Measurements from ENCODE around the gene EFNA3. TPM values are rescaled to one million over a fixed set of nuclear protein-coding genes. Genes with fewer than 3 reads are reported as not detected.

The EFNA3 gene
- total RNA-seq, 1 experiment from 2014 or later = 23.5 TPM

DNA sequence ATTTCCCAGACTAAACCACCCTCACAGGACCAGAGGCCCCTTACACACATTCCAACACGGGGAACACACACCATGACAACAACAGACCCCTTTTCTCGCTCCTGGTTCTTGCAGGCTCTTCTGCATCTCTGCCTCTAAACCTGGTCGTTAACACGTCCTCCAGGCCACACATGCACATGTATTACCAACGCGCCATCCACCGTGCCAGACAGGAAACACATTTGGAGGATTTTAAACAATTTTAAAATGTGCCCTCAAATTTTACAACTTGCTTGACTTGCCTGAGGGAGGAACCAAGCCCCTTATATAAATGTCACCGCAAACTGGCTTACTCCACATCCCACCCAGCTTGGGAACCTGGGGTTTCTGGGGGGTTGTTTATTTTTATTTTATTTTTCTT lies 32.2 kb downstream of the EFNA3 start:
- H3F3A ChIP-seq (ENCODE audit: low read length, unreplicated experiment) = no peaks in the 10 kb centered on the region
- BruUV-seq (replicated peaks) = no TSS peak
- H3K9me2 ChIP-seq (replicated peaks; ENCODE audit: low read length) = no peaks in the 10 kb centered on the region
- DNase-seq (no peak), ATAC-seq (no peak)
- no peak overlapping the region for H3K4me2 ChIP-seq (ENCODE audit: low read length)
- no peak overlapping the region for H3K27ac ChIP-seq (ENCODE audit: low read length)
- no peaks in the 10 kb centered on the region for H4K20me1 ChIP-seq (ENCODE audit: low read length)
- H3K9me3 ChIP-seq (ENCODE audit: low read length) = no peaks in the 10 kb centered on the region
- no peaks in the 10 kb centered on the region for H3K79me2 ChIP-seq (ENCODE audit: low read length)
- CTCF ChIA-PET = interaction anchor here (0.5 kb wide), 1 partner anchor 14 kb away, joined by 3 read pairs; no protein-coding TSS in a partner anchor
- H2AFZ ChIP-seq (ENCODE audit: low read length) = no peak overlapping the region
- H3K36me3 ChIP-seq (ENCODE audit: low read depth, low read length) = no peaks in the 10 kb centered on the region
- no peaks in the 10 kb centered on the region for H3K4me1 ChIP-seq (ENCODE audit: insufficient read depth, low read length)
- no peak overlapping the region for H3K9ac ChIP-seq (ENCODE audit: low read length)
- POLR2A ChIA-PET (ENCODE audit: unreplicated experiment) = no interaction called here
- H3K4me3 ChIP-seq (ENCODE audit: low read length) = no peak overlapping the region
- no peaks in the 10 kb centered on the region for H3K27me3 ChIP-seq (ENCODE audit: low read length)
- intact Hi-C loops (cut with micrococcal nuclease) = no loop called here
- no peak for TF ChIP-seq EZH2 (IDR thresholded peaks at IDR 0.05; ENCODE audit: low read length, unreplicated experiment)
- TF ChIP-seq, protein P1, sequence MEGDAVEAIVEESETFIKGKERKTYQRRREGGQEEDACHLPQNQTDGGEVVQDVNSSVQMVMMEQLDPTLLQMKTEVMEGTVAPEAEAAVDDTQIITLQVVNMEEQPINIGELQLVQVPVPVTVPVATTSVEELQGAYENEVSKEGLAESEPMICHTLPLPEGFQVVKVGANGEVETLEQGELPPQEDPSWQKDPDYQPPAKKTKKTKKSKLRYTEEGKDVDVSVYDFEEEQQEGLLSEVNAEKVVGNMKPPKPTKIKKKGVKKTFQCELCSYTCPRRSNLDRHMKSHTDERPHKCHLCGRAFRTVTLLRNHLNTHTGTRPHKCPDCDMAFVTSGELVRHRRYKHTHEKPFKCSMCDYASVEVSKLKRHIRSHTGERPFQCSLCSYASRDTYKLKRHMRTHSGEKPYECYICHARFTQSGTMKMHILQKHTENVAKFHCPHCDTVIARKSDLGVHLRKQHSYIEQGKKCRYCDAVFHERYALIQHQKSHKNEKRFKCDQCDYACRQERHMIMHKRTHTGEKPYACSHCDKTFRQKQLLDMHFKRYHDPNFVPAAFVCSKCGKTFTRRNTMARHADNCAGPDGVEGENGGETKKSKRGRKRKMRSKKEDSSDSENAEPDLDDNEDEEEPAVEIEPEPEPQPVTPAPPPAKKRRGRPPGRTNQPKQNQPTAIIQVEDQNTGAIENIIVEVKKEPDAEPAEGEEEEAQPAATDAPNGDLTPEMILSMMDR (conservative IDR thresholded peaks at IDR 0.05; ENCODE audit: low read depth, low read length) = no peak
- TF ChIP-seq EZH2phosphoT487 (IDR thresholded peaks at IDR 0.05; ENCODE audit: borderline replicate concordance, low read length) = no peak

DNA sequence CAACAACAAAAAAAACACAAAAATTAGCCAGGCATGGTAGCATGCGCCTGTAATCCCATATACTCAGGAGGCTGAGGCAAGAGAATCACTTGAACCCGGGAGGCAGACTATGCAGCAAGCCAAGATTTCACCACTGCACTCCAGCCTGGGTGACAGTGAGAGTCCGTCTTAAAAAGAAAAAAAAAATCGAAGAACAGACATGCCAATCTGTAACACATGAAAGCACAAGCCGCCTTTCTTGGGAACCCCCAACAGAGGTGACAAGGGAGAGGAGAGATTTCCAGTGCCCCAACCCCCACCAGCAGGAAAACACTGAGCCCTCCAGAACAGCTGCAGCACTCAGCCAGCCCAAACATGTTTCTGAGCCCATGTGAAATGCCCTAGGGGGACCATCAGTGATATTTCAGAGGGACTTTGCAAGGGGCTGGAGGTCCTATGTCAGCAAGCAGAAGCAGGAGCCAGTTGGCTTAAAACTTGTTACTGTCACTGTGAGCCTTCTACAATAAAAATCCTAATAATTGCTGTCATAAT lies 34.9 kb downstream of the EFNA3 start:
- POLR2A ChIA-PET (ENCODE audit: unreplicated experiment) = no interaction called here
- Histone ChIP-seq H3K27ac (ENCODE audit: low read length) (no peak overlapping the region), H3K36me3 (ENCODE audit: low read depth, low read length) (no peaks in the 10 kb centered on the region), H3K4me3 (ENCODE audit: low read length) (no peak overlapping the region), H3K9me2 (replicated peaks; ENCODE audit: low read length) (no peaks in the 10 kb centered on the region), H4K20me1 (ENCODE audit: low read length) (no peaks in the 10 kb centered on the region), H3F3A (ENCODE audit: low read length, unreplicated experiment) (no peaks in the 10 kb centered on the region), H3K79me2 (ENCODE audit: low read length) (no peaks in the 10 kb centered on the region), H2AFZ (ENCODE audit: low read length) (no peak overlapping the region), H3K9me3 (ENCODE audit: low read length) (no peaks in the 10 kb centered on the region), H3K4me1 (ENCODE audit: insufficient read depth, low read length) (0 out of 2 replicates have a peak, but pooled peaks cover 4% of the 10 kb centered on the region), H3K27me3 (ENCODE audit: low read length) (no peaks in the 10 kb centered on the region), H3K4me2 (ENCODE audit: low read length) (no peak overlapping the region), H3K9ac (ENCODE audit: low read length) (no peak overlapping the region)
- TF ChIP-seq EZH2phosphoT487 (IDR thresholded peaks at IDR 0.05; ENCODE audit: borderline replicate concordance, low read length) (no peak), EZH2 (IDR thresholded peaks at IDR 0.05; ENCODE audit: low read length, unreplicated experiment) (no peak)
- TF ChIP-seq, protein P1 (conservative IDR thresholded peaks at IDR 0.05; ENCODE audit: low read depth, low read length) = no peak
- CTCF ChIA-PET = no interaction called here
- BruUV-seq (replicated peaks) = no TSS peak
- ATAC-seq (no peak), DNase-seq (no peak)
- intact Hi-C loops (cut with micrococcal nuclease) = no loop called here

DNA sequence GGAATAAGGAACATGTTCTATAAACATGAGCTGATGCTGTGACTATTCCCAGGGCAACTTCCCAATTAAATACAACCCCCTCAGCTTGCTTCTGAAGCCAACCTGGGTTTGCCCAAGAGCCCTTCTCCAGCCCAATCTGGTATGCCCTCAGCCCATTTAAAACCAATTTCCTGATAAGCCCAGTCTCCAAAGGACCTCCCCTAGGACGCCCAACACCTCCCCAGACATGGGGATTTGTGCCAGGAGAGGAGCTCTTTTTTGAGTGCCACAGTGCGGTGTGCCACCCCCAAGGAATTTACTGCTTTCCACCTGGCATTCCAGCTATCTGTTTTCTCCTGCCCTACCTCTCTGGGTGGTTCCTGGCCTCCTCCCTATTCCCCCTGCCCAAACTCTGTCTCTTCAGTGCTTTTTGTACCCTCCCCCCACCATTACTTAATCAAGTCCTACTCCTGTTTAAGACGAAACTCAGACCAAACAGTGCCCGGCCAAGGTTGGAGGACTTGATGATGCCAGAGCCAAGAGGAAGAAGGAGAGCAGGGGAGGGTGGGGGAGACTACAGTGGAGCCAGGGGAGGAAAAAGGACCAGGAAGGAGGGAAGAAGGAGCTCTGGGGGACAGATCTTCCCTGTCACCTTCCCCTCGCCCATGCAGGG lies 37.6 kb downstream of the EFNA3 start:
- ATAC-seq (no peak), DNase-seq (no peak)
- Histone ChIP-seq H3K4me1 (ENCODE audit: insufficient read depth, low read length) (0 out of 2 replicates have a peak, but pooled peaks cover 4% of the 10 kb centered on the region), H3K79me2 (ENCODE audit: low read length) (no peaks in the 10 kb centered on the region), H4K20me1 (ENCODE audit: low read length) (no peaks in the 10 kb centered on the region), H3K27me3 (ENCODE audit: low read length) (no peaks in the 10 kb centered on the region), H3K36me3 (ENCODE audit: low read depth, low read length) (no peaks in the 10 kb centered on the region), H3K9me2 (replicated peaks; ENCODE audit: low read length) (no peaks in the 10 kb centered on the region), H3F3A (ENCODE audit: low read length, unreplicated experiment) (no peaks in the 10 kb centered on the region), H3K27ac (ENCODE audit: low read length) (no peak overlapping the region), H3K4me3 (ENCODE audit: low read length) (no peak overlapping the region), H3K9me3 (ENCODE audit: low read length) (no peaks in the 10 kb centered on the region), H3K9ac (ENCODE audit: low read length) (no peak overlapping the region), H3K4me2 (ENCODE audit: low read length) (no peak overlapping the region), H2AFZ (ENCODE audit: low read length) (no peak overlapping the region)
- intact Hi-C loops (cut with micrococcal nuclease) = no loop called here
- CTCF ChIA-PET = no interaction called here
- POLR2A ChIA-PET (ENCODE audit: unreplicated experiment) = no interaction called here
- TF ChIP-seq EZH2 (IDR thresholded peaks at IDR 0.05; ENCODE audit: low read length, unreplicated experiment) (no peak), EZH2phosphoT487 (IDR thresholded peaks at IDR 0.05; ENCODE audit: borderline replicate concordance, low read length) (no peak)
- TF ChIP-seq, protein P1 (conservative IDR thresholded peaks at IDR 0.05; ENCODE audit: low read depth, low read length) = no peak
- BruUV-seq (replicated peaks) = no TSS peak

All from PC-3 (cell line).